Body of pancreas (tissue), 4 donors: Measurements from ENCODE around the gene SFXN3. TPM values are rescaled to one million over a fixed set of nuclear protein-coding genes. Genes with fewer than 3 reads are reported as not detected.

Experiments used
- ATAC-seq: fragments of 150-250 bp; one replicate; pipeline ENCODE4 v1.9.1; 2016
- DNase-seq, 4 donors: peaks; one replicate each; pipeline ENCODE4 v3.0.0-alpha.2; 2019
- H3K27ac ChIP-seq, 4 donors: fragments of 200-600 bp; sonication (generic); 1 replicate in 3 of 4; 2 replicates in 1 of 4; pipeline versions ENCODE4 v1.5.1 to v1.6.1; 2016 to 2019; ENCODE audit warnings: mild to moderate bottlenecking in 1 of 4, mixed read lengths in 1 of 4, moderate library complexity in 1 of 4
- H3K27me3 ChIP-seq, 2 donors: fragments of 200-600 bp; sonication (generic); one replicate each; pipeline ENCODE4 v1.6.0; 2016; ENCODE audit warnings: mild to moderate bottlenecking in 1 of 2
- H3K36me3 ChIP-seq, 2 donors: fragments of 200-600 bp; sonication (generic); replicated peaks in 1 of 2; 2 replicates each; pipeline ENCODE4 v1.5.1; 2016; ENCODE audit warnings: low read depth in 2 of 2; ENCODE audit not compliant: insufficient read depth in 1 of 2
- H3K4me1 ChIP-seq: fragments of 200-600 bp; sonication (generic); one replicate; pipeline ENCODE4 v1.6.0; 2016
- H3K4me3 ChIP-seq, 2 donors: fragments of 200-600 bp; sonication (generic); 1 replicate in 1 of 2; 2 replicates in 1 of 2; pipeline ENCODE4 v1.5.1; 2016 to 2019
- H3K9me3 ChIP-seq, 3 donors: fragments of 200-600 bp; sonication (generic); 1 replicate in 2 of 3; 2 replicates in 1 of 3; pipeline ENCODE4 v1.5.1; 2016
- POLR2A ChIP-seq, 3 donors: fragments of 450-650 bp; IDR thresholded peaks; one replicate each; pipeline ENCODE4 v1.6.1; 2016; ENCODE audit warnings: antibody characterized with exemption in 3 of 3, mild to moderate bottlenecking in 2 of 3
- WGBS, 2 donors: methylation state at CpG; one replicate each; pipeline ENCODE4 v1.1.5; 2017; 5-methylcytosine and 5-hydroxymethylcytosine counted together
- intact Hi-C: fragments of 100-400 bp; cut with DNase I; formaldehyde crosslinking; loops from one replicate; pipeline ENCODE4 v1.15.1; 2023
- total RNA-seq, 2 donors: library from RNA; depleted of rRNA; stranded (reverse); fragments of >200 nt; gene quantifications; one replicate each; pipeline ENCODE4 v1.1.0, GENCODE V29; 2016
- TF ChIP-seq, protein P1 (sequence below), 7 experiments: fragments of 450-650 bp in 4 of 7; fragments of 200-600 bp in 3 of 7; sonication (generic) in 3 of 7; IDR thresholded peaks; one replicate each; pipeline ENCODE4 v1.5.1; 2016 to 2019; ENCODE audit warnings: antibody characterized with exemption in 7 of 7

SFXN3 gene
- total RNA-seq, 2 donors from 2014 or later, result 23.4 to 61.7 TPM

DNA sequence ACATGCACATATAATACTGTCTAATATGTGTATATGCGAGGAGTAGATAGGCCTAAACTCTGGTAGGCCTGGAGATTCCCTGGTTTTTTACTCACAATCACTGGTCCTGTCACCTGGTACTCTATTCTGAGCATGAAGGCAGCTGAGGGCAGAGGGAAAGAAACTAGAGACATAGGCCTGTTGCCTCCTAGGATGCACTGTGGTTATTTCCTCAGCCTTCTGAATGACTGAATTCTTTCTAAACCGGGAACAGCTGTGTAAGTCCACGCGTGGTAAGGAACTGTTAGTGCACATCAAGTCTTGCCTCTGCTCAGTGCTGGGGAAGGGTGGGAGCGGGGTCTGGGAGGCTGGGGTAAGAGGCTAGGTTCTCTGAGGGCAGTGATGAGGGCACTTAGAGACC is 38.4 kb downstream of the SFXN3 start:
- intact Hi-C loops, result no loop called here
- Histone ChIP-seq H3K4me1 (peaks cover 23% of the 10 kb centered on the region), H3K4me3 (no peak overlapping the region), H3K27ac (no peak overlapping the region), H3K36me3 (no peaks in the 10 kb centered on the region), H3K9me3 (no peaks in the 10 kb centered on the region), H3K27me3 (peaks cover 0 to 6% of the 10 kb centered on the region in 2 donors)
- DNase-seq (no peak), ATAC-seq (no peak)
- 70 to 84% methylated on average over 5 of the region's 5 CpGs for WGBS, 2 donors
- TF ChIP-seq, protein P1, sequence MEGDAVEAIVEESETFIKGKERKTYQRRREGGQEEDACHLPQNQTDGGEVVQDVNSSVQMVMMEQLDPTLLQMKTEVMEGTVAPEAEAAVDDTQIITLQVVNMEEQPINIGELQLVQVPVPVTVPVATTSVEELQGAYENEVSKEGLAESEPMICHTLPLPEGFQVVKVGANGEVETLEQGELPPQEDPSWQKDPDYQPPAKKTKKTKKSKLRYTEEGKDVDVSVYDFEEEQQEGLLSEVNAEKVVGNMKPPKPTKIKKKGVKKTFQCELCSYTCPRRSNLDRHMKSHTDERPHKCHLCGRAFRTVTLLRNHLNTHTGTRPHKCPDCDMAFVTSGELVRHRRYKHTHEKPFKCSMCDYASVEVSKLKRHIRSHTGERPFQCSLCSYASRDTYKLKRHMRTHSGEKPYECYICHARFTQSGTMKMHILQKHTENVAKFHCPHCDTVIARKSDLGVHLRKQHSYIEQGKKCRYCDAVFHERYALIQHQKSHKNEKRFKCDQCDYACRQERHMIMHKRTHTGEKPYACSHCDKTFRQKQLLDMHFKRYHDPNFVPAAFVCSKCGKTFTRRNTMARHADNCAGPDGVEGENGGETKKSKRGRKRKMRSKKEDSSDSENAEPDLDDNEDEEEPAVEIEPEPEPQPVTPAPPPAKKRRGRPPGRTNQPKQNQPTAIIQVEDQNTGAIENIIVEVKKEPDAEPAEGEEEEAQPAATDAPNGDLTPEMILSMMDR (IDR thresholded peaks at IDR 0.05), result no peak
- TF ChIP-seq POLR2A (IDR thresholded peaks at IDR 0.05), result no peak

DNA sequence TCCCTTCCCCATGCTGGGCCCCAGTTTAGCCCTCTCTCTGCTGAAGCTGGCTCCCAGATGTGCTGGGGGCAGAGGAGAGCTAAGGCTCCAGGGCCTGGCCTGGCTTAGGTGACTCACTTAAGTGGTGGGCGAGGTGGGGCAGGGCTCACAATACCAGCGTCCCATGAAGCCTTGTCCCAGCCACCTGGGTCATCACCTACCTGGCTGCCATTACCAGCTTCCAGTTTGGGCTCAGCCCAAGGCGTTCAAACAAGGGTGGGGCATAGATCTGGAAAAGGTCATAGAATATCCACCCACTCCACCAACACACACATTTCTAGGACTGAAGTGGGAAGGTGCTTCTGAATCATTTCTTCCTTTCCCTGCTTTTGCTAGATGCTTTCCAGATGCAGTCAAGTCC is 39.1 kb downstream of the SFXN3 start:
- H3K9me3 ChIP-seq, result no peaks in the 10 kb centered on the region
- no peak for TF ChIP-seq POLR2A (IDR thresholded peaks at IDR 0.05)
- intact Hi-C loops, result no loop called here
- no peaks in the 10 kb centered on the region for H3K36me3 ChIP-seq
- DNase-seq (no peak), ATAC-seq (no peak)
- peaks cover 23% of the 10 kb centered on the region for H3K4me1 ChIP-seq
- WGBS, 2 donors, result 77% methylated on average over 3 of the region's 3 CpGs; no CpG with 5 or more reads in 1 of the 2 donors
- H3K4me3 ChIP-seq, result no peak overlapping the region
- peaks cover 0 to 6% of the 10 kb centered on the region in 2 donors for H3K27me3 ChIP-seq
- no peak overlapping the region for H3K27ac ChIP-seq

DNA sequence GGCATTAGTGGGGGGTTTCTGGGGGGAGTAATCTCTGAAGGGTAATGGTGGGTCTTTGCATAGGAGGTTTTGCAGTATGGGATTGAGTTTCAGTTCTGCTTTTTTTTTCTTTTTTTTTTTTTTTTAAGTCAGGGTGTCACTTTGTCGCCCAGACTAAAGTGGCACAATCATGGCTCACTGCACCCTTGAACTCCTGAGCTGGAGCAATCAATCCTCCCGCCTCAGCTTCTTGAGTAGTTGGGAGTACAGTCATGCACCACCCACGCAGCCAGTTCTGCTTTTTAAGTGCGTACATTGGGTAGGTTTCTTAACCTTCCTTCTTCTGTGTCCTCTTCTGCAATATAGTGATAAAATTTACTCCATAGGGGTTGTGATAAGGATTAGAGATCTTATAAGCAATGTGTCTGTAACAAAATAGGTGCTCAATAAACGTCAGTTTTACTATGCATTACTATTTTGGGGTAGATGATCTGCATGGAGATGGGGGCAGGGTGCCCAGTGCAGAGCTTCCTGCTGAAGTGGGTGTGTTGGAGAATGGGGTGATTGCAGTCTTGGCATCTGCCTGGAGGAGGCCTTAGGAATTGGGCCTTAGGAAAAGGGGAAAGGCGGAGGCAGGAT is 40.3 kb downstream of the SFXN3 start:
- H3K4me1 ChIP-seq, result peaks cover 12% of the 10 kb centered on the region
- TF ChIP-seq, protein P1 (IDR thresholded peaks at IDR 0.05), result no peak
- TF ChIP-seq POLR2A (IDR thresholded peaks at IDR 0.05), result no peak
- peaks cover 0 to 6% of the 10 kb centered on the region in 2 donors for H3K27me3 ChIP-seq
- H3K9me3 ChIP-seq, result no peaks in the 10 kb centered on the region
- DNase-seq, result peak in 1 of 4 donors; percentile 80
- H3K27ac ChIP-seq, result peak overlapping the region in 1 of 4 donors; percentile 3
- ATAC-seq, result no peak
- intact Hi-C loops, result no loop called here
- whole genome bisulfite sequencing, 2 donors, result 54 to 80% methylated on average over 6 of the region's 6 CpGs
- H3K36me3 ChIP-seq, result no peaks in the 10 kb centered on the region
- no peak overlapping the region for H3K4me3 ChIP-seq

DNA sequence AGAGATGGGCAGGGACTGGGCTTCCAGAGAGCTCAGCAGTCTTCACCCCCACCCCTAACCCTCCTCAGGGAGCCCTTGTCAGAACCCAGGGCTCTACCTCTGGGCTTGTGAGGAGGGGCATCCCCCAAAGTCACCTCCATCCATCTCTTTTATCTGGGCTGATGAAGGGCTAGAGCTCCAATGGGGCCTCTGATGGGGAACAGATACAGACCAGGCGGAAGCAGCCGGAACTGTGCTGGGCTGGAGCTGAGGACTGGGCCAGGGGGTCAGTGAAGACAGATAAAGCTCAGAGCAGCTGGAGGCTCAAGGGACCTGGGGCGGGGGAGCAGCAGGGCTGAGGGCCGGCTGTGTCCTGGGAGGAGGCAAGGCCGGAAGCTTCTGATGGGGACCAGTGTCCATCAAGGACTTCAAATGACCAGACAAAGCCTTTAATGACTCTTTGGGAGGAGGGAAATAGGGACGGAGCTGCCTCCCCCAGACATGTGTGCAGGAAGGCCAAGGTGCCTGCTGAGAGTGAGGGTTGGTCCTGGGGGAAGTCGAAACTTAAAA is 40.9 kb downstream of the SFXN3 start:
- intact Hi-C loops, result no loop called here
- Histone ChIP-seq H3K9me3 (no peaks in the 10 kb centered on the region), H3K4me3 (no peak overlapping the region), H3K4me1 (peaks cover 7% of the 10 kb centered on the region), H3K36me3 (no peaks in the 10 kb centered on the region), H3K27me3 (peaks cover 0 to 6% of the 10 kb centered on the region in 2 donors), H3K27ac (peak overlapping the region in 1 of 4 donors; percentile 3)
- TF ChIP-seq, protein P1 (IDR thresholded peaks at IDR 0.05), result no peak
- no peak for TF ChIP-seq POLR2A (IDR thresholded peaks at IDR 0.05)
- 70 to 71% methylated on average over 5 to 7 of the region's 7 CpGs for WGBS, 2 donors
- no peak for ATAC-seq
- no peak for DNase-seq

DNA sequence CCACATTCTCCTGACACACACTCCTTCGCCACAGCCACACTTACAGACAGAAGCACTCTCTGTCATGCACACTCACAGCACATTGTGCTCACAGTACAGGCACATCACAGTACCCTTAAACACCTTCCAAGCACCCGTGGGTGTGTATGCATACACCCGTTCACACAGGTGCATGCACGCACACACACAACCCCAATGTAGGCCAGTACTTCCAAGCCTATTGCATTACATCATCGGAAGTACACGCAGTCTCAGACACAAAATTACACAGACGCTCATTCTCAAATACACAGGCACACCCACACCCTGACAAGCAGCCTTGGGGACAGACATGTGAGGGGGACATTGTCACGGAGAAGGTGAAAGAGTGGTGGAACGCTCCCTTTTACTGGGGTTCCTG is 41.9 kb downstream of the SFXN3 start:
- TF ChIP-seq, protein P1 (IDR thresholded peaks at IDR 0.05), result no peak
- no peak for TF ChIP-seq POLR2A (IDR thresholded peaks at IDR 0.05)
- Histone ChIP-seq H3K4me3 (no peak overlapping the region), H3K4me1 (no peaks in the 10 kb centered on the region), H3K27me3 (peaks cover 0 to 6% of the 10 kb centered on the region in 2 donors), H3K9me3 (no peaks in the 10 kb centered on the region), H3K27ac (no peak overlapping the region), H3K36me3 (no peaks in the 10 kb centered on the region)
- no peak for ATAC-seq
- 49 to 54% methylated on average over 9 of the region's 9 CpGs for whole genome bisulfite sequencing, 2 donors
- DNase-seq, result no peak
- intact Hi-C loops, result no loop called here
